CD4-positive, alpha-beta T cell treated with Interleukin-2 at 100 ng/mL for 4 hours (primary cell): ENCODE data around the gene AMER1.

Source experiments
- DNase-seq: peaks from one replicate; pipeline ENCODE4 v3.0.0-alpha.2; 2020; ENCODE audit warnings: low spot score

The AMER1 gene

GRCh38 chrX:64184396-64184795 is 21.1 kb downstream of the AMER1 start:
- no peak for DNase-seq

DNA sequence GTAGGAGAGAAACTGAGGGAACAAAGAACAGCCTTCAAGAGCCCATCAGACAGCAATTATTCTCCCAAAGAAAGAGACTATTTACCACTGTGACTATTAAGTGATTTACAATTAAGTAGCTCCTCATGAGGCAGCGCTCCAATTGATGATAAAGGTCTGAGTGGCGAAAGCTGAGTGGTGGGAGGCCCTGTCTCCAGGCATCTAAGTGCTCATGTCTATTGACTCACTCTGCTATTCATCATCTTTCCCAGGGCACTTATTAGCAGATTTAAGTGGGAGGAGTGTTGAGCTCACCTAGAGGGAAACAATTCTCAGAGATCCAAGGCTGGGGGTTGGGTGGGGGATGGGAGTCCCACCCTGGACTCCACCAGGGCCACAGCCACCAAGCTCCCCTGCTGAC is 23.3 kb downstream of the AMER1 start:
- no peak for DNase-seq

- no peak for DNase-seq
Measured at GRCh38 chrX:64176876-64177275, 28.6 kb downstream of the AMER1 start.

DNA sequence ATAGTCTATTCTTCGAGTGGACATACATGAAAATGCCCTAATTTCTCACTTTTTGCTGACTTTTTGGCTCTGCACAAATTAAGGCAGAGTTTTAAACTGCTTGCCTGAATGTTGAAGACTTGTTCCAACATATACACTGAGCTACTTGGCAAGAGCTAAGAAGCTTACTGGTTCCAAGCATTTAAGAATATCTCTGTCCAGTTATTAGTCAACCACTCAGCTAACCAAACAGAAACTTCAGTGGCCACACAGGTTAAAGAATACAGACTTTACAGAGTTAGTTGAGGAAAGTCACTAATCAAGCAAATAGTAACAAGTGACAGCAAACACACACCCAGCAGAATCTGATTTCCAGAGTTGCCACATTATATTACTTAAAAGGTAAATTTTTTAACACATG is 35.5 kb downstream of the AMER1 start:
- no peak for DNase-seq

DNA sequence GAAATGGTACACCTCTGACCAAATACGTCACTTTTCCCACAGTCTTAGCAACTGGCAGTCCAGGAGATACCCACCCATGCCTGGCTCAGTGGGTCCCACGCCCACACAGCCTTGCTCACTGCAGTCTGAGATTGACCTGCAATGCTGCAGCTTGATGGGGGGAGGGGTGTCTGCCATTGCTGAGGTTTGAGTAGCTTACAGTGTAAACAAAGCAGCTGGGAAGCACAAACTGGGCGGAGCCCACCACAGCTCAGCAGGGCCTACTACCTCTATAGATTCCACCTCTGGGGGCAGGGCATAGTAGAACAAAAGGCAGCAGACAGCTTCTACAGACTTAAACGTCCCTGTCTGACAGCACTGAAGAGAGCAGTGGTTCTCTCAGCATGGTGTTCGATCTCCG is 52.7 kb downstream of the AMER1 start:
- DNase-seq: no peak

GRCh38 chrX:64151911-64152310 is 53.6 kb downstream of the AMER1 start:
- no peak for DNase-seq

GRCh38 chrX:64150775-64151174 is 54.7 kb downstream of the AMER1 start:
- no peak for DNase-seq
